Measurements from ENCODE around the gene PSMB3.

Gene PSMB3

DNA sequence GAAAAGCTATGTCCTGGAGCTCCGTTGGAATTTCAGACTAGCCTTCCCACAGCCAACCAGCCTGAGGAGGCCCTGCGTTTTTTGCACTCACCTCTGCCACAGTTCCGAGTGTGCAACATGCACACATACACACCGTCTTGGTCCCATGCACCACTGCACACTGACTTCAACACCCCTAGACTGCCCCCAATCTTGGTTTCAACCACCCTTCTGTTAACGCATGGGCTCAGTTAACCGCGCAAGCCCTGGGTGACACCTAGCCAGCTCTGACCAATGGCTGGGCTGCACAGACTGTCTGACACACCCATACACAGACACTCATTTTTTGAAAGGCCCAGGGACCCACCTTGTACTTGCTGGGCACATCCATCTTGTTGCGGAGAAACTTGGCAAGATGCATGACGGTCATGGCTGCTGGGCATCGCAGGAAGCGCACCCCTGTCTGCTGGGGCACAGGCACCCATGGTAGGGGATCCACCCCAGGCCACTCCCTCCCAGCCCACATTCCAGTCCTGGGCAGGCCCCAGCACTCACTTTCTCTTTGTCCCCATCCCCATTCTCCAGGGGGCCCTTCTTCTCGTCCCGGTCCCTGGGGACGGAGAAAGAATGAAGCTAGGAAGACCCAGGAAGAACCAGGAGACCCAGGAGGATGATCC is 14.4 kb upstream of the PSMB3 start:
- peaks cover 41% of the 10 kb centered on the region for H3K36me3 Mint-ChIP-seq (ENCODE audit: low read depth)
- H3K9me3 Mint-ChIP-seq: no peaks in the 10 kb centered on the region
- H3K4me3 Mint-ChIP-seq: no peak overlapping the region
- H3K27me3 Mint-ChIP-seq (ENCODE audit: low read depth): no peaks in the 10 kb centered on the region
- H3K27ac Mint-ChIP-seq: peak overlapping the region in 1 of 3 experiments; percentile 54
- peaks cover 54% of the 10 kb centered on the region for H3K4me1 Mint-ChIP-seq
- TF ChIP-seq, protein P1, sequence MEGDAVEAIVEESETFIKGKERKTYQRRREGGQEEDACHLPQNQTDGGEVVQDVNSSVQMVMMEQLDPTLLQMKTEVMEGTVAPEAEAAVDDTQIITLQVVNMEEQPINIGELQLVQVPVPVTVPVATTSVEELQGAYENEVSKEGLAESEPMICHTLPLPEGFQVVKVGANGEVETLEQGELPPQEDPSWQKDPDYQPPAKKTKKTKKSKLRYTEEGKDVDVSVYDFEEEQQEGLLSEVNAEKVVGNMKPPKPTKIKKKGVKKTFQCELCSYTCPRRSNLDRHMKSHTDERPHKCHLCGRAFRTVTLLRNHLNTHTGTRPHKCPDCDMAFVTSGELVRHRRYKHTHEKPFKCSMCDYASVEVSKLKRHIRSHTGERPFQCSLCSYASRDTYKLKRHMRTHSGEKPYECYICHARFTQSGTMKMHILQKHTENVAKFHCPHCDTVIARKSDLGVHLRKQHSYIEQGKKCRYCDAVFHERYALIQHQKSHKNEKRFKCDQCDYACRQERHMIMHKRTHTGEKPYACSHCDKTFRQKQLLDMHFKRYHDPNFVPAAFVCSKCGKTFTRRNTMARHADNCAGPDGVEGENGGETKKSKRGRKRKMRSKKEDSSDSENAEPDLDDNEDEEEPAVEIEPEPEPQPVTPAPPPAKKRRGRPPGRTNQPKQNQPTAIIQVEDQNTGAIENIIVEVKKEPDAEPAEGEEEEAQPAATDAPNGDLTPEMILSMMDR (IDR thresholded peaks at IDR 0.05; ENCODE audit: unreplicated experiment in 3 of 3): no peak

GRCh38 chr17:38738686-38739085 is 13.9 kb upstream of the PSMB3 start:
- Mint-ChIP-seq H3K4me1 (peaks cover 55% of the 10 kb centered on the region), H3K27ac (no peak overlapping the region), H3K27me3 (ENCODE audit: low read depth) (no peaks in the 10 kb centered on the region), H3K36me3 (ENCODE audit: low read depth) (peaks cover 38% of the 10 kb centered on the region), H3K4me3 (no peak overlapping the region), H3K9me3 (no peaks in the 10 kb centered on the region)
- TF ChIP-seq, protein P1 (IDR thresholded peaks at IDR 0.05; ENCODE audit: unreplicated experiment in 3 of 3): no peak

GRCh38 chr17:38739305-38739704 is 13.2 kb upstream of the PSMB3 start:
- TF ChIP-seq, protein P1 (IDR thresholded peaks at IDR 0.05; ENCODE audit: unreplicated experiment in 3 of 3): no peak
- Mint-ChIP-seq H3K4me1 (peaks cover 55% of the 10 kb centered on the region), H3K36me3 (ENCODE audit: low read depth) (peaks cover 32% of the 10 kb centered on the region), H3K9me3 (no peaks in the 10 kb centered on the region), H3K27me3 (ENCODE audit: low read depth) (no peaks in the 10 kb centered on the region), H3K4me3 (no peak overlapping the region), H3K27ac (no peak overlapping the region)

GRCh38 chr17:38740044-38740443 is 12.5 kb upstream of the PSMB3 start:
- TF ChIP-seq, protein P1 (IDR thresholded peaks at IDR 0.05; ENCODE audit: unreplicated experiment in 3 of 3): no peak
- peaks cover 28% of the 10 kb centered on the region for H3K36me3 Mint-ChIP-seq (ENCODE audit: low read depth)
- H3K27me3 Mint-ChIP-seq (ENCODE audit: low read depth): no peaks in the 10 kb centered on the region
- H3K9me3 Mint-ChIP-seq: no peaks in the 10 kb centered on the region
- no peak overlapping the region for H3K27ac Mint-ChIP-seq
- peaks cover 54% of the 10 kb centered on the region for H3K4me1 Mint-ChIP-seq
- H3K4me3 Mint-ChIP-seq: no peak overlapping the region

- Mint-ChIP-seq H3K4me1 (peaks cover 51% of the 10 kb centered on the region), H3K36me3 (ENCODE audit: low read depth) (peaks cover 21% of the 10 kb centered on the region)
These were observed 11.7 kb upstream of the PSMB3 start for GRCh38 chr17:38740806-38741205.

More at GRCh38 chr17:38740806-38741205, 11.7 kb upstream of the PSMB3 start:
- Mint-ChIP-seq H3K9me3 (no peaks in the 10 kb centered on the region), H3K27ac (peak overlapping the region in 2 of 3 experiments; percentile 78 to 91), H3K27me3 (ENCODE audit: low read depth) (no peaks in the 10 kb centered on the region), H3K4me3 (no peak overlapping the region)
- TF ChIP-seq, protein P1 (IDR thresholded peaks at IDR 0.05; ENCODE audit: unreplicated experiment in 3 of 3): no peak
